H9 (cell line): ENCODE data around the gene FSHR. TPM values are rescaled to one million over a fixed set of nuclear protein-coding genes. Genes with fewer than 3 reads are reported as not detected.

Experiments
- DNase-seq: peaks from one replicate; pipeline ENCODE4 v3.0.0-alpha.2; 2017
- H2AFZ ChIP-seq: one replicate; pipeline ENCODE4 v1.6.1; 2013; ENCODE audit warnings: mild to moderate bottlenecking, low read length, control low read depth, moderate library complexity
- H2AK5ac ChIP-seq: 2 replicates; pipeline ENCODE4 v1.6.1; 2013; ENCODE audit warnings: low read length, control low read depth, mixed read lengths; ENCODE audit not compliant: insufficient read length
- H2BK120ac ChIP-seq: one replicate; pipeline ENCODE4 v1.6.1; 2013; ENCODE audit warnings: low read depth, mild to moderate bottlenecking, low read length, control low read depth, inconsistent platforms; ENCODE audit not compliant: poor library complexity, severe bottlenecking
- H2BK12ac ChIP-seq: 2 replicates; pipeline ENCODE4 v1.6.1; 2013; ENCODE audit warnings: low read length, control low read depth, mixed read lengths, low read depth; ENCODE audit not compliant: insufficient read length
- H2BK15ac ChIP-seq: 2 replicates; pipeline ENCODE4 v1.6.1; 2013; ENCODE audit warnings: low read depth, low read length, control low read depth
- H2BK20ac ChIP-seq: one replicate; pipeline ENCODE4 v1.6.1; 2013; ENCODE audit warnings: low read depth, mild to moderate bottlenecking, low read length, control low read depth, inconsistent platforms; ENCODE audit not compliant: poor library complexity, severe bottlenecking
- H2BK5ac ChIP-seq: 2 replicates; pipeline ENCODE4 v1.6.1; 2013; ENCODE audit warnings: low read length, control low read depth, mixed read lengths; ENCODE audit not compliant: insufficient read length
- H3K14ac ChIP-seq: 2 replicates; pipeline ENCODE4 v1.6.1; 2013; ENCODE audit warnings: low read length, control low read depth; ENCODE audit not compliant: insufficient read depth
- H3K18ac ChIP-seq: 2 replicates; pipeline ENCODE4 v1.6.1; 2013; ENCODE audit warnings: low read depth, mild to moderate bottlenecking, mixed read lengths, low read length, control low read depth; ENCODE audit not compliant: insufficient read length
- H3K23ac ChIP-seq: 2 replicates; pipeline ENCODE4 v1.6.1; 2013; ENCODE audit warnings: low read length, control low read depth, mixed read lengths, low read depth; ENCODE audit not compliant: insufficient read length
- H3K23me2 ChIP-seq: 2 replicates; pipeline ENCODE4 v1.6.1; 2013; ENCODE audit warnings: low read depth, mild to moderate bottlenecking, mixed read lengths, low read length, control low read depth; ENCODE audit not compliant: insufficient read length, poor library complexity, severe bottlenecking
- H3K27ac ChIP-seq: 2 replicates; pipeline ENCODE4 v1.5.1; 2013; ENCODE audit warnings: low read length, control low read depth, mixed read lengths, low read depth; ENCODE audit not compliant: insufficient read length
- H3K27me3 ChIP-seq: 2 replicates; pipeline ENCODE4 v1.6.1; 2013; ENCODE audit warnings: low read length, control low read depth, inconsistent platforms; ENCODE audit not compliant: insufficient read depth
- H3K4ac ChIP-seq: 2 replicates; pipeline ENCODE4 v1.6.1; 2013; ENCODE audit warnings: low read depth, mild to moderate bottlenecking, control low read depth, inconsistent platforms, low read length, moderate library complexity
- H3K4me1 ChIP-seq: 2 replicates; pipeline ENCODE4 v1.6.1; 2013; ENCODE audit warnings: low read length, control low read depth, inconsistent platforms; ENCODE audit not compliant: insufficient read depth
- H3K4me2 ChIP-seq: 2 replicates; pipeline ENCODE4 v1.6.1; 2013; ENCODE audit warnings: low read length, control low read depth, mixed read lengths; ENCODE audit not compliant: insufficient read length, insufficient read depth
- H3K56ac ChIP-seq: 2 replicates; pipeline ENCODE4 v1.6.1; 2013; ENCODE audit warnings: low read depth, mild to moderate bottlenecking, mixed read lengths, low read length, control low read depth; ENCODE audit not compliant: insufficient read length
- H3K79me1 ChIP-seq: 2 replicates; pipeline ENCODE4 v1.6.1; 2013; ENCODE audit warnings: low read depth, mild to moderate bottlenecking, moderate library complexity, low read length, control low read depth, inconsistent platforms; ENCODE audit not compliant: insufficient read depth, poor library complexity, severe bottlenecking
- H3K79me2 ChIP-seq: 2 replicates; pipeline ENCODE4 v1.6.1; 2013; ENCODE audit warnings: low read length, control low read depth, inconsistent platforms; ENCODE audit not compliant: insufficient read depth
- H3K9ac ChIP-seq: 2 replicates; pipeline ENCODE4 v1.6.1; 2013; ENCODE audit warnings: low read length, control low read depth, mixed read lengths; ENCODE audit not compliant: insufficient read length; ENCODE audit errors: extremely low read depth
- H3K9me3 ChIP-seq: one replicate; pipeline ENCODE4 v1.6.1; 2013; ENCODE audit warnings: low read depth, low read length, inconsistent platforms; ENCODE audit not compliant: control insufficient read depth
- H3T11ph ChIP-seq: one replicate; pipeline ENCODE4 v1.6.1; 2013; ENCODE audit warnings: mild to moderate bottlenecking, low read length, control low read depth, inconsistent platforms
- H4K20me1 ChIP-seq: one replicate; pipeline ENCODE4 v1.6.1; 2013; ENCODE audit not compliant: control insufficient read depth, insufficient read length, insufficient read depth
- H4K5ac ChIP-seq: 2 replicates; pipeline ENCODE4 v1.6.1; 2013; ENCODE audit warnings: low read depth, mild to moderate bottlenecking, mixed read lengths, low read length, control low read depth; ENCODE audit not compliant: insufficient read length
- H4K8ac ChIP-seq: replicated peaks from 2 replicates; pipeline ENCODE4 v1.6.1; 2013; ENCODE audit warnings: low read length, control low read depth, mixed read lengths, low read depth; ENCODE audit not compliant: insufficient read length
- H4K91ac ChIP-seq: 2 replicates; pipeline ENCODE4 v1.6.1; 2013; ENCODE audit warnings: low read depth, mild to moderate bottlenecking, moderate library complexity, mixed read lengths, low read length, control low read depth; ENCODE audit not compliant: insufficient read length
- H3K27ac Mint-ChIP-seq, 3 experiments: 2 replicates in 2 of 3; 3 replicates in 1 of 3; pipeline ENCODE4 v1.8.0; 2020 to 2021; ENCODE audit warnings: mixed read lengths in 3 of 3, mild to moderate bottlenecking in 1 of 3, moderate library complexity in 1 of 3
- H3K27me3 Mint-ChIP-seq: 2 replicates; pipeline ENCODE4 v1.8.0; 2021; ENCODE audit warnings: low read depth, mild to moderate bottlenecking, moderate library complexity, mixed read lengths
- H3K36me3 Mint-ChIP-seq, 3 experiments: 2 replicates in 2 of 3; 3 replicates in 1 of 3; pipeline ENCODE4 v1.8.0; 2020 to 2021; ENCODE audit warnings: low read depth in 3 of 3, mixed read lengths in 3 of 3; ENCODE audit not compliant: insufficient read depth in 1 of 3
- H3K4me1 Mint-ChIP-seq, 2 experiments: 2 replicates each; pipeline ENCODE4 v1.8.0; 2020; ENCODE audit warnings: mixed read lengths in 2 of 2
- H3K4me3 Mint-ChIP-seq, 2 experiments: 2 replicates in 1 of 2; 3 replicates in 1 of 2; pipeline ENCODE4 v1.8.0; 2020 to 2021; ENCODE audit warnings: mild to moderate bottlenecking in 2 of 2, mixed read lengths in 2 of 2, moderate library complexity in 1 of 2
- H3K9me3 Mint-ChIP-seq, 2 experiments: 2 replicates in 1 of 2; 3 replicates in 1 of 2; pipeline ENCODE4 v1.8.0; 2020; ENCODE audit warnings: mild to moderate bottlenecking in 2 of 2, mixed read lengths in 2 of 2, moderate library complexity in 1 of 2
- WGBS: extraction: QIAGEN DNeasy Blood & Tissue Kit; methylation state at CpG from one replicate; pipeline ENCODE4 v1.1.7; 2013; ENCODE audit warnings: missing lambda C conversion rate, low lambda C conversion rate, mixed read lengths; ENCODE audit not compliant: insufficient read length; ENCODE audit errors: extremely low coverage; 5-methylcytosine and 5-hydroxymethylcytosine counted together
- total RNA-seq: library from RNA; stranded (reverse); gene quantifications from 2 replicates; pipeline ENCODE4 v1.2.1, GENCODE V29; 2021
- TF ChIP-seq, protein P1 (sequence below): fragments of 200-600 bp; sonication (generic); conservative IDR thresholded peaks from 3 replicates; pipeline ENCODE4 v1.8.0; 2021; ENCODE audit warnings: antibody characterized with exemption, mild to moderate bottlenecking

Gene FSHR
- total RNA-seq, 1 experiment from 2014 or later = not detected

DNA sequence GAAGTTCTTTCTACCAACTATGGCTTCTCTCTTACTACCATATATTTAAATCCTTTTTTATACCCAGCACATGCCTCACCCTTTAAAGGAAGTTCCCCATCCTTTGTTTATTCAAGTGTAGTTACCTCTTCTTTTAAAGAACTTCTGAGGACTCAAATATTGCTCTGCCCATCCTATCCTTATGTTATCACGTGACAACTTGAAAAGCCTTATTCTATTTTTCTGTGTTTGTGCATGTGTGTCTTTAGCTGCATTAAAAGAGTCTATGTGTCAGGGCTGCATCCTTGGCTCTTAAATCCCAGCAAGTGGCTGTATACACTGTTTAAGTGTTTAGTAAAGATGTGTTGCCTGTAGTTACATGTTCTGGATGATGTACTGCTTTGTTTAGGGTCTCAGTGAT lies 22.5 kb downstream of the FSHR start:
- no peaks in the 10 kb centered on the region; the same call in 1 of the 2 replicates for H3K27me3 Mint-ChIP-seq
- H2BK15ac ChIP-seq = no peak overlapping the region
- TF ChIP-seq, protein P1, sequence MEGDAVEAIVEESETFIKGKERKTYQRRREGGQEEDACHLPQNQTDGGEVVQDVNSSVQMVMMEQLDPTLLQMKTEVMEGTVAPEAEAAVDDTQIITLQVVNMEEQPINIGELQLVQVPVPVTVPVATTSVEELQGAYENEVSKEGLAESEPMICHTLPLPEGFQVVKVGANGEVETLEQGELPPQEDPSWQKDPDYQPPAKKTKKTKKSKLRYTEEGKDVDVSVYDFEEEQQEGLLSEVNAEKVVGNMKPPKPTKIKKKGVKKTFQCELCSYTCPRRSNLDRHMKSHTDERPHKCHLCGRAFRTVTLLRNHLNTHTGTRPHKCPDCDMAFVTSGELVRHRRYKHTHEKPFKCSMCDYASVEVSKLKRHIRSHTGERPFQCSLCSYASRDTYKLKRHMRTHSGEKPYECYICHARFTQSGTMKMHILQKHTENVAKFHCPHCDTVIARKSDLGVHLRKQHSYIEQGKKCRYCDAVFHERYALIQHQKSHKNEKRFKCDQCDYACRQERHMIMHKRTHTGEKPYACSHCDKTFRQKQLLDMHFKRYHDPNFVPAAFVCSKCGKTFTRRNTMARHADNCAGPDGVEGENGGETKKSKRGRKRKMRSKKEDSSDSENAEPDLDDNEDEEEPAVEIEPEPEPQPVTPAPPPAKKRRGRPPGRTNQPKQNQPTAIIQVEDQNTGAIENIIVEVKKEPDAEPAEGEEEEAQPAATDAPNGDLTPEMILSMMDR = no peak
- H3K4ac ChIP-seq = no peak overlapping the region
- H3K27ac Mint-ChIP-seq = no peak overlapping the region
- H3K27me3 ChIP-seq = no peaks in the 10 kb centered on the region
- H3K4me1 ChIP-seq = no peaks in the 10 kb centered on the region
- H2BK20ac ChIP-seq = no peak overlapping the region
- no peaks in the 10 kb centered on the region for H3K9me3 ChIP-seq
- H3K27ac ChIP-seq = no peak overlapping the region
- H3K9ac ChIP-seq = no peak overlapping the region
- no peaks in the 10 kb centered on the region for H3K4me1 Mint-ChIP-seq
- peaks cover 0 to 13% (median 0%) of the 10 kb centered on the region in 3 experiments; a peak in 5 of 7 replicates for H3K36me3 Mint-ChIP-seq
- DNase-seq = no peak
- H4K5ac ChIP-seq = no peak overlapping the region
- H3K4me2 ChIP-seq = no peak overlapping the region
- H2AK5ac ChIP-seq = no peak overlapping the region
- no peak overlapping the region for H2BK12ac ChIP-seq
- H3K14ac ChIP-seq = no peak overlapping the region
- H3K79me1 ChIP-seq = no peaks in the 10 kb centered on the region
- no peak overlapping the region for H4K91ac ChIP-seq
- whole genome bisulfite sequencing = no CpG with 5 or more reads among the region's 1 CpG
- no peaks in the 10 kb centered on the region for H4K20me1 ChIP-seq
- H3K18ac ChIP-seq = no peak overlapping the region
- no peak overlapping the region for H3T11ph ChIP-seq
- no peaks in the 10 kb centered on the region for H3K79me2 ChIP-seq
- no peaks in the 10 kb centered on the region for H3K23me2 ChIP-seq
- no peak overlapping the region for H3K23ac ChIP-seq
- H3K9me3 Mint-ChIP-seq = peaks cover 15 to 19% of the 10 kb centered on the region in 2 experiments; a peak in 4 of 5 replicates
- H2BK120ac ChIP-seq = no peak overlapping the region
- H3K56ac ChIP-seq = no peak overlapping the region
- no peak overlapping the region for H2AFZ ChIP-seq
- no peak overlapping the region for H2BK5ac ChIP-seq
- H3K4me3 Mint-ChIP-seq = no peak overlapping the region
- H4K8ac ChIP-seq = no peak overlapping the region
